NCI-H1105 (cell line): Measurements from ENCODE around the gene FAM180A.

Experiments
- DNase-seq: peaks from one replicate; lab custom pipeline; 2025; lab: John Stamatoyannopoulos, UW

The FAM180A gene

DNA sequence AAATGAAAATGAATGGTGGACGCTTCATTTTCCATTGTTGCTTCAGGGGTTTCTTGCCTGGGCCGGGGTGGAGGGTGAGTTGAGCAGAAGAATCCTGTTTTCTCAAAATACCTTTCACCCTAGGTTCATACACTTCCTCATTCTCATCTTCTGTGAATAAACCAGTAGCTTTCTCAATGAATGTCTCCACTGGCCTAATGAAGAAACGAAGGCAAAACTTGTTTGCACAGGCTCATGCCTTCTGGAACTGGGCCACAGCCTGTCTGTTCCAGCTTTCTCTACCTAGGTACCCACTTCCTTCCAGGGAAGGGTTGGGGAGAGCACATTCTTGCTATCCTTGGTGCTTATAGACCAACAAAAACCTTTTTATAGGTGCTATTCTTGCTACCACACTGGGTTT lies 65.0 kb downstream of the FAM180A start:
- no peak for DNase-seq

DNA sequence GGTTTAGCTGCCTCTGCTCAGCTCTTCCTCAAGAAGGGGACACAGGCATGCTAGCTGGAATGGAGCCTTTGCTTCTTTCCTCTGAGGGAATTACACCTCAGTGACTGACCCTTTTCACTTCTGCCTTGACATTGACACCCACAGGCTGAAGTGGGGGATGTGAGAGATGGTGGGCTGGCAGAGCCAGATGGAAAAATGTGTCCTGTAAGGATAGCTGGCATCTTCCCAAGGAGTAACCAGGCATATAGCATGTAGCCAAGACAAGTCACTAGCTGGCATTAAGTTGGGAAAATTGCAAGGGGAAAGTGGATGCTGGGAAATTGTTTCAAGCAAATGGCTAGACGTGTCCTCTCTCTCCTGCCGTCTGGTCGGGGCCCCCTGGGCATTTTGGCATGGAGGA lies 66.4 kb downstream of the FAM180A start:
- DNase-seq = no peak

DNA sequence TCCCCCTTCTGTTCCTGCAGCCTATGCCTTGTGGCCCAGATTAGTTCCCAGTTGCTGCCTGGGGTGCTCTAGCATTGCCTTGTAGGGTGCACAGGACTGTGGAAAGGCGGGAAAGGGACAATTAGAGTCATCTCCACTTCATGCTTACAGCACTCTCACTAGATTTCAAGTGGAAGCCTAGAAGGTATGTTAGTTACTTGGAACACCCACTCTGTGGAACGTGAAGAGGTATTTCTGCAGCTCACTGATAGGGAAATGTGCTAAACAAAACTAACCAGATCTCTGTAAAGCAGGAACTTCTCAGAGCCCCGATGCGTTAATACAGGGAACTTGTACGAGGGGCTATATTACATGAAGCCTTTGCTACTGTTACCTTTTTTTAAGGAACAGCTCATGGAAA lies 66.9 kb downstream of the FAM180A start:
- DNase-seq = no peak
